Measurements from ENCODE around the gene LAMA5.

Gene LAMA5

GRCh38 chr20:62372042-62372993, 5.2 kb upstream of the LAMA5 start:
- no peak for DNase-seq (ENCODE audit: low read depth in 3 of 3)

GRCh38 chr20:62371588-62372041, 4.5 kb upstream of the LAMA5 start:
- no peak for DNase-seq (ENCODE audit: low read depth in 3 of 3)

GRCh38 chr20:62370807-62371587, 3.9 kb upstream of the LAMA5 start:
- no peak for DNase-seq (ENCODE audit: low read depth in 3 of 3)

- DNase-seq (ENCODE audit: low read depth in 3 of 3): peak in 1 of 3 experiments; percentile 47
Measured at GRCh38 chr20:62370115-62370806, 3.1 kb upstream of the LAMA5 start.

- DNase-seq (ENCODE audit: low read depth in 3 of 3): no peak
Measured at GRCh38 chr20:62369815-62370114, 2.7 kb upstream of the LAMA5 start.

- DNase-seq (ENCODE audit: low read depth in 3 of 3): no peak
Measured at GRCh38 chr20:62368976-62369814, 2.1 kb upstream of the LAMA5 start.

- no peak for DNase-seq (ENCODE audit: low read depth in 3 of 3)
Measured at GRCh38 chr20:62368392-62368975, 1.4 kb upstream of the LAMA5 start.

- DNase-seq (ENCODE audit: low read depth in 3 of 3): no peak
Measured at GRCh38 chr20:62367633-62368391, 700 bp upstream of the LAMA5 start.

GRCh38 chr20:62366370-62367135, 559 bp downstream of the LAMA5 start:
- no peak for DNase-seq (ENCODE audit: low read depth in 3 of 3)

- no peak for DNase-seq (ENCODE audit: low read depth in 3 of 3)
Measured at GRCh38 chr20:62365814-62366369, 1.2 kb downstream of the LAMA5 start.

GRCh38 chr20:62364911-62365736, 2.0 kb downstream of the LAMA5 start:
- DNase-seq (ENCODE audit: low read depth in 3 of 3): no peak

- DNase-seq (ENCODE audit: low read depth in 3 of 3): no peak
Measured at GRCh38 chr20:62363920-62364851, 2.9 kb downstream of the LAMA5 start.

- DNase-seq (ENCODE audit: low read depth in 3 of 3): no peak
Measured at GRCh38 chr20:62362991-62363919, 3.9 kb downstream of the LAMA5 start.

GRCh38 chr20:62362590-62362940, 4.5 kb downstream of the LAMA5 start:
- no peak for DNase-seq (ENCODE audit: low read depth in 3 of 3)

GRCh38 chr20:62361799-62362589, 5.1 kb downstream of the LAMA5 start:
- DNase-seq (ENCODE audit: low read depth in 3 of 3): no peak
